DMS153 (cell line): ENCODE results near the gene UCN.
"Not testable (repeated sequence)": the region's sequence is repeated elsewhere in the genome, so short reads cannot be mapped to it uniquely, and the experiment has no call there.

ENCODE experiments used
- DNase-seq: peaks from one replicate; lab custom pipeline; 2025; lab: John Stamatoyannopoulos, UW

UCN gene

DNA sequence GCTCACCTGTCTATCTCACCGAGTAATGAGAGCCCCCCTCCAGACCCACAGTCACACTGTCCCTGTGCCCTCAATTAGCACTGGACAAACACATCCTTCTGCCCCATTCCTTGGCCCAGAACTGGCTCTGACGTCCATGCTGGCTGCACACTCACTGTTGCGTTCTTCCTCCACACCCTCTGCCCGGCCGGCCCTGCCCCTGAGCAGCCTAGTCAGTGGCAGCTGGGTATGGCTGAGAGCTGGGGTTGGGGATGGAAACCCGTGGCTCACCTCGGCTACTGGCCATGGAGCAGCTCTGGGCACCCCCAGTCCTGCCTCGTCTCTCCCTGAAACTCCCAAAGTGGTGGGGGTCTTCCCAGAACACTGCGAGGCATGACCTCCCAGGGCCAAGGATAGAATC lies 6.5 kb upstream of the UCN start:
- no peak for DNase-seq

DNA sequence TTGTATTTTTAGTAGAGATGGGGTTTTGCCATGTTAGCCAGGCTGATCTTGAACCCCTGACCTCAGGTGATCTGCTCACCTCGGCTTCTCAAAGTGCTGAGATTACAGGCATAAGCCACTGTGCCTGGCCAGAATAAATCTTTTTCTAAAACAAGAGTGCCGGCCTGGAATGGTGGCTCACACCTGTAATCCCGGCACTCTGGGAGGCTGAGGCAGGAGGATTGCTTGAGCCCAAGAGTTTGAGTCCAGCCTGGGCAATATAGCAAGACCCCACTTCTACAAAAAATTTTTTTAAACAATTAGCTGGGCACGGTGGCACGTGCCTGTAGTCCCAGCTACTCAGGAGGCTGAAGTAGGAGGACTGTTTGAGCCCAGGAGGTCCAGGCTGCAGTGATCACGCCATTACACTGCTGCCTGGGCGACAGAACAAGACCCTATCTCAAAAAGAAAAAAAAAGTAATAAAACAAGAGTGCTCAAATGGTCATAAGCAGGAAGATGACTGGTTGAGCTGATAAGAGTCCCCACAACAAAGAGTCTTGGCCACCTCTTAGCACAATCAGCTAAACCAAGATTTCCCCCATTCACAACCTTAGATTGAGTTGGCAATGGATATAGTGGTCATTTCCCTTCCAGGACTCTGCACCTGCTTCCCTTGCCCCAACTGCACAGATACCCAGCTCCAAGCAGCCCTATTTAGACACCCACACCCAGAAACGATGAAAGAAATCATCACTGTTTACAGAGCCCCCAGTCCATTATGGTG lies 5.8 kb upstream of the UCN start:
- no peak for DNase-seq

DNA sequence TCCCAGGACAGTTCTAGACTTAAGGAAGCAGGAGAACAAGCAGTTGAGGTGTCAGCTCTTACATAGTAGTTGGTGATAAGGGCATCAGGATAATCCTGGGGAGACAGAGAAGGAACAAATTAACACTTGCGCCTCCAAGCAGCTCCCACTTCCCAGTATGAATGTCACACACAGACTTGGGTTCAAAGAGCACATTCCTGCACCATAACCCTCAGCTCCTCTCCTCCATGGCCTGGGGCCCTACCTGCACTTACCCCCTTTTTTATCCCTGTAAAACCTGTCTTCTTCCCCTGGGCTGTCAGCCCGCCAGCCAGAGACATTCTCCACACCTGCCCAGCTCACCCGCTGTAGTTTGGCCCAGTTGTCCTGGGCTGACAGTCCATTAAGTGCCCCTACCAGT lies 3.9 kb upstream of the UCN start:
- no peak for DNase-seq

DNA sequence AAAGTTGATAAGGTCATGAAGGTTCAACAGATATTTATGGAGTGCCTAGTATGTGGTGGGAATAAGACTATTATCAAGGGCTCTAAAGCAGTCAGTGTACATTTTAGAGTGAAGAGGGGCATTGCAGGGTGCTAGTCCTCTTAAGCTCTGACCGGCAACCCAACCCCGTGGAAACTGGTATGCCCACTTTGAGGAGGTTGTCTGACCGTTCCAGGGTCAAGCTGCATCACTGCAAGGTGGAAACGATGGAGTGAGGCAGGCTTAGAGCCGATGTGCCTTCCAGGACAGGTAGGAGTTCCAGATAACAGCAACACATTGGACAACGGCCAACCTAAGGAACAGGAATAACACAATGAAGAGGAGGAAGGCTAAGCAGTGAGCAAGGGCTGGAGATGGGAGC lies 1.4 kb upstream of the UCN start:
- no peak for DNase-seq

DNA sequence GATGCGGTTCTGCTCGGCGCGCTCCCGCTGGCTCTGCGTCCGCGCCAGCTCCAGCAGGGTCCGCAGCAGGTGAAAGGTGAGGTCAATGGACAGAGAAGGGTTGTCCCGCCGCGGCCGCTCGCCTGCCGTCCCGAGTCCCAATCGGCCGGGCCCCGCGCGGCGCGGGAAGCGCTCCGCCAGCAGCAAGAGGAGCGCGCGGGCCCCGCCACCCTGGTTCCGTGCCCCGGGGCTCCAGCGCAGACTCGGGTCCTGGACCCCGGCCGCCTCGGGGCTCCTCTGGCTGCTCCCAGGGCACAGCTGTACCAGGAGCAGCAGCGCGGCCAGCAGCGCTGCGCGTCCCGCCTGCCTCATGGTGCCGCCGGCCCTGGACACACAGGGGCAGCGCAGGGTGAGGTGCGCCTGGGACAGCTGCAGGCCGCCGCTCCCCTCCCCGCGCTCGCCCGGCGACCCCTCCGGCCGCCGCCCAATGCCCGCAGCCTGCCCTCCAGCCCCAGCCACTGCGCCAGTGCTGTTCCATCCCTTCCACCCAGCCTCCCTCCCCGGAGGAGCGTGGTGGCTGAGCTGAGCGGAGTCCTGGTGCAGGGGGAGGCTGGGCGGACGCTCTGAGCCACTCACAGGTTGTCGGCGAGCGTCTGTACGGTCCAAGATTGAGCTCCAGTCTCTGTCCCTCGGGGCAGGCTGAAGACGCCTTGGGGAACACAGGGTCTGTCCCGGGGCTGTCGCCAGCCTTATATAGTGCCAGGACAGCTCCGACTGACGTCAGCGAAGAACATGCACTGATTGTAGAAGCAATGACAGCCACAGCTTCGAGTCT lies 493 bp downstream of the UCN start:
- no peak for DNase-seq

- DNase-seq, result no peak
These were observed 1.0 kb downstream of the UCN start for GRCh38 chr2:27307287-27307544.

- DNase-seq, result no peak
These were observed 1.5 kb downstream of the UCN start for GRCh38 chr2:27306573-27307286.

- no peak for DNase-seq
These were observed 2.1 kb downstream of the UCN start for GRCh38 chr2:27306136-27306535.

DNA sequence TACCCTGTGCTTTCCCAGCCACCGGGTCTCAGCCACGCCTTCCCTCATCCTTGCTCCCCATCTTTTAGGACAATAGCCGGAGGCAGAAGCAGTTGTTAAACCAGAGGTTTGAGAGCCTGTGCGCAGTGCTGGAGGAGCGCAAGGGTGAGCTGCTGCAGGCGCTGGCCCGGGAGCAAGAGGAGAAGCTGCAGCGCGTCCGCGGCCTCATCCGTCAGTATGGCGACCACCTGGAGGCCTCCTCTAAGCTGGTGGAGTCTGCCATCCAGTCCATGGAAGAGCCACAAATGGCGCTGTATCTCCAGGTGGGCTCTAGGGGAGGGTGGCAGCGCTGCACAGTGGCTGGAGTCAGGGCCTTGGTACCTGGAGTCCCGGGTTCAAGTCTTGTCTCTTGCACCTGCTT lies 2.7 kb downstream of the UCN start:
- DNase-seq, result no peak

- no peak for DNase-seq
These were observed 3.6 kb downstream of the UCN start for GRCh38 chr2:27304488-27305240.

GRCh38 chr2:27303093-27304025 lies 4.9 kb downstream of the UCN start:
- DNase-seq, result peak; percentile 78

- DNase-seq, result not testable (repeated sequence)
These were observed 7.6 kb downstream of the UCN start for GRCh38 chr2:27300606-27301005.

DNA sequence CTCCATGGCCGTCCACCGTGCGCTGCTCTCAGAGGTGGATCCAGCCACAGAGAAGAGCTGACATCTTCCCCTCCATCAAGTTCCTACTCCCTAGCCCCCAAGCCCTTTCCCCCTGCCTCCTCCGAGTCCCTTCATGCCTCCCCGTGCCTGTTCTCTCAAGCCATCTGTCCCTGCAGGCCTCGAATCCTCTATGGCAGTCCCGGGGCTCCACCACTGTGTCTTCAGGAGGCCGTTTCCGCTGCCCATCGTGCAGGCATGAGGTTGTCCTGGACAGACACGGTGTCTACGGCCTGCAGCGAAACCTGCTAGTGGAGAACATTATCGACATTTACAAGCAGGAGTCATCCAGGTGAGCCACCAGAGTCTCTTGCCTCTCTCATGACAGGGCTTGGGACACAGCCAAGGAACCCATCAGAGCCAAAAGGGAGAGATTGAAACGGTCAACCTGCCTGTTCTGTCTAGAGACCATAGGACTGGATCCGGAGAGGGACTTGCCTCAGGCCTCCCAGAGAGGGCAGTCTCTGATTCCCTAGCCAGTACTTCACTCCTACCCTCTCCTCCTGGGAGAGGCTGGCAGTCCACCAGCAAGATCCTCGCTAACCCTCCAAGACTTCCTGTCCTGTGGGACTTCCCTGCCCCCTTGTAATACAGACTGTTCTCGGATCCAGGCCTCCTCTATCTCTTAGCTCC lies 9.7 kb downstream of the UCN start:
- DNase-seq, result no peak

DNA sequence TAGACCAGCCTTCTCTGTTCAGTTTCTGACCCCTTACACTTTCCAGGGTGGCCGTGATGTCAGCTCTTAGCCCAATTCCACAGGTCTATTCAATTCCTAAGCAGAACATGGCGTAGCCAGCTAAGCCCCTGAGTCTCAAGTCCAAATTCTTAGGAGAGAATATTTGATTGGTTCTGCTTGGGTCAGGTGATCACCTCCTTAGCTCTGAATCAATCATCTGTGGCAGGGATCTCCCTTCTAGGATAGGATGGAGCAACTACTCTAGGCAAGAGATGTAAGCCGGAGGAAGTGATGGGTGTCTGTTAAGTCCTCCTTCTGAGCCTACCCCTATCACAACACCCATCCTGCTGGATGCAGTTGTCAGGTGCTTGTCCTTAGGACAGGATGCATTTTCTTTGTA lies 11.1 kb downstream of the UCN start:
- no peak for DNase-seq

GRCh38 chr2:27296481-27296880 lies 11.8 kb downstream of the UCN start:
- DNase-seq, result no peak

DNA sequence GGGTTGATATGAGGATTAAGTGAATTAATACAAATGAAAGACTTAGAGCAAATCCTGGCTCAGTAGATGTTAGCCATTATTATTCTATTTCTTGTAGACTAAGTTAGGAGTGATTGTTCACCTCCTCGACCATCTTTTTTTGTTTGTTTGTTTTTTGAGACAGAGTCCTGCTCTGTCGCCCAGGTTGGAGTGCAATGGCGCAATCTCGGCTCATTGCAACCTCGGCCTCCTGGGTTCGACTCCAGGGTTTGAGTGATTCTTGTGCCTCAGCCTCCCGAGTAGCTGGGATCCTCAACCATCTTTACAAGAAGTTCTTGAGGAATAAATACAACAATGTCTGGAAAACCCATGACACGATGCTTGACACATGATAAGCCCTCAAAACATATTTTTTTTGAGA lies 13.3 kb downstream of the UCN start:
- DNase-seq, result no peak

DNA sequence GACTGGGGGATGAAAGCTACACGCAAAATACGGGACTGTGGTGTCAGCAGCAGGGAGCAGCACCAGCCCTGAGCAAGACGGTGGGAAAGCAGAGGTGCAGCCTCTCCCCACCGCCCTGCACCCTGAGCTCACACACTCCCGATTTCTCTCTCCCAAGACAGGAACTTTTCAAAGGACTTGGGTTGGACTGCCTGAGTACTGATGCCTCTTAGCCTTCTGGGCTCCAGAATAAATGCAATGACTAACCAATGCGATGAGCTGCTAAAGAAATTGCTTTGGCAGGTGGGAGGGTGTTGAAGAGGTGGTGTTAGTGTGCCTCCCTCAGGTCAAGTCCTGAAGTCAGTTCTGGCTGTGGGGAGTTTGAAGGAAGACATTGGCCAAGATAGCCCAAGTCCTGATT lies 16.4 kb downstream of the UCN start:
- no peak for DNase-seq

DNA sequence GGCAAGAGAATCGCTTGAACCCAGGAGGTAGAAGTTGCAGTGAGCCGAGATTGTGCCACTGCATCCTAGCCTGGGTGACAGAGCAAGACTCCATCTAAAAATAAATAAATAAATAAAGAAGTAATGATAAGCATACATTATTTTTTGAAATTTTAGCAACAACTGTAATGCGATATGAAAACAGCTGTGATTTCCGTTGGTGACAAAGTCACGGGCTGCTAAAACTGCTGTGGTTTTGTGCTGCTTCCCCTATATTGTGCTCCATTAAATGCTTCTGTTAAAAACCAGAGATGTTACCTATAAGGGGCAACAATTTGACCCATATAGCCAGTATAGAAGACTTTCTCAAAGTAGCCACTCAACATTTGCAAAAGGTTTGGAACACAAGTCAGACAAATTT lies 17.7 kb downstream of the UCN start:
- DNase-seq, result no peak

GRCh38 chr2:27288610-27289009 lies 19.6 kb downstream of the UCN start:
- DNase-seq, result no peak

GRCh38 chr2:27285481-27285880 lies 22.8 kb downstream of the UCN start:
- no peak for DNase-seq

DNA sequence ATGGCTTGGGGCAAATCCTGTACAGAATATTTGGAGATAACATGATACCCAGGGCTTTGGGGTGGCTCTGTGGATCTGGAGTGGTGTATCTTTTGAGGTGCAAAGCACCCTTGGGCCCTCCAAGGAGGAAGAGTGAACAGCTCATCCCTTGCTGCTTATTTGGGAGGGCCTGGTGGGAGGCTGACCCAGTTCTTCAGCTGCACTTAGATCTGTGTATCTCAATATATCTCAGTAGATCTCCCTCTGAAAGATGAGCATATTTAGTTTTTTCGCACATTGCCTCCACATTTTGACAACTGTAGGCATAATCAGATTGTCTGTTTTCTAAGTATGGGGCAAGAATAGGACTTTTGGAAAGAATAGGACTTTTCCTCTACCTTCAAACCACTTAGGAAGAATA lies 23.2 kb downstream of the UCN start:
- DNase-seq, result no peak
